Lower lobe of right lung (tissue), 2 donors: ENCODE results near the gene PLA2G4F. TPM values are rescaled to one million over a fixed set of nuclear protein-coding genes. Genes with fewer than 3 reads are reported as not detected.

Experiments used
- ATAC-seq, 2 donors: fragments of 200-7000 bp; cut with Tn5 transposase; one replicate each; pipeline ENCODE4 v1.9.1; 2020 to 2022; ENCODE audit warnings: mild to moderate bottlenecking in 2 of 2, moderate library complexity in 2 of 2
- DNase-seq: peaks from one replicate; pipeline ENCODE4 v3.0.0-alpha.2; 2020
- H3K27ac ChIP-seq: fragments of 200-600 bp; one replicate; pipeline ENCODE4 v1.8.0; 2022
- H3K27me3 ChIP-seq: fragments of 200-600 bp; one replicate; pipeline ENCODE4 v1.8.0; 2022; ENCODE audit warnings: low read depth
- H3K36me3 ChIP-seq: fragments of 200-600 bp; one replicate; pipeline ENCODE4 v1.8.0; 2022; ENCODE audit warnings: mild to moderate bottlenecking
- H3K4me1 ChIP-seq: fragments of 200-600 bp; one replicate; pipeline ENCODE4 v1.8.0; 2022
- H3K4me3 ChIP-seq: fragments of 200-600 bp; one replicate; pipeline ENCODE4 v1.8.0; 2022; ENCODE audit warnings: mild to moderate bottlenecking
- H3K9me3 ChIP-seq: fragments of 200-600 bp; one replicate; pipeline ENCODE4 v1.8.0; 2022
- CTCF ChIP-seq: fragments of 200-600 bp; IDR thresholded peaks from one replicate; pipeline ENCODE4 v1.8.0; 2022; ENCODE audit warnings: antibody characterized with exemption, mild to moderate bottlenecking
- intact Hi-C: fragments of 100-400 bp; cut with DNase I; formaldehyde crosslinking; loops from one replicate; pipeline ENCODE4 v1.11.0; 2022
- total RNA-seq: library from RNA; stranded (reverse); fragmentation: NEBNext Ultra II Directional; extraction: Animal tissue kit (Norgen Biotek cat#: 25700); gene quantifications from one replicate; pipeline ENCODE4 v1.2.1, GENCODE V29; 2021
- donor health status: DM: no; HTN: yes; CAD: no; lungs with severe emphysema.

PLA2G4F gene
- total RNA-seq, 1 donor from 2014 or later: 99.0 TPM

GRCh38 chr15:42134617-42135245 lies 21.7 kb downstream of the PLA2G4F start:
- H3K4me1 ChIP-seq: no peaks in the 10 kb centered on the region
- H3K9me3 ChIP-seq: no peaks in the 10 kb centered on the region
- no peak overlapping the region for H3K27ac ChIP-seq
- intact Hi-C loops: no loop called here
- no peak for DNase-seq
- no peaks in the 10 kb centered on the region for H3K27me3 ChIP-seq
- H3K36me3 ChIP-seq: no peaks in the 10 kb centered on the region
- ATAC-seq: no peak
- TF ChIP-seq CTCF: no peak
- H3K4me3 ChIP-seq: no peak overlapping the region

GRCh38 chr15:42133886-42134502 lies 22.4 kb downstream of the PLA2G4F start:
- Histone ChIP-seq H3K36me3 (no peaks in the 10 kb centered on the region), H3K4me1 (no peaks in the 10 kb centered on the region), H3K9me3 (no peaks in the 10 kb centered on the region), H3K27ac (no peak overlapping the region), H3K4me3 (no peak overlapping the region), H3K27me3 (no peaks in the 10 kb centered on the region)
- intact Hi-C loops: no loop called here
- DNase-seq (peak; percentile 74), ATAC-seq (peak; percentile 70 to 74)
- peak; percentile 70 for TF ChIP-seq CTCF

GRCh38 chr15:42133356-42133755 lies 23.1 kb downstream of the PLA2G4F start:
- ATAC-seq: no peak
- Histone ChIP-seq H3K4me1 (no peaks in the 10 kb centered on the region), H3K27me3 (no peaks in the 10 kb centered on the region), H3K9me3 (no peaks in the 10 kb centered on the region), H3K4me3 (no peak overlapping the region), H3K36me3 (no peaks in the 10 kb centered on the region), H3K27ac (no peak overlapping the region)
- no peak for DNase-seq
- TF ChIP-seq CTCF: no peak
- intact Hi-C loops: no loop called here

GRCh38 chr15:42131826-42132806 lies 24.3 kb downstream of the PLA2G4F start:
- H3K4me3 ChIP-seq: no peak overlapping the region
- no peak for TF ChIP-seq CTCF
- H3K9me3 ChIP-seq: no peaks in the 10 kb centered on the region
- no peaks in the 10 kb centered on the region for H3K36me3 ChIP-seq
- intact Hi-C loops: no loop called here
- peak; percentile 65 for DNase-seq
- H3K27ac ChIP-seq: peak overlapping the region; percentile 14
- peak; percentile 87 for ATAC-seq
- no peaks in the 10 kb centered on the region for H3K4me1 ChIP-seq
- no peaks in the 10 kb centered on the region for H3K27me3 ChIP-seq

GRCh38 chr15:42131006-42131405 lies 25.4 kb downstream of the PLA2G4F start:
- no peak for DNase-seq
- H3K36me3 ChIP-seq: no peaks in the 10 kb centered on the region
- intact Hi-C loops: no loop called here
- no peaks in the 10 kb centered on the region for H3K27me3 ChIP-seq
- TF ChIP-seq CTCF: no peak
- no peak overlapping the region for H3K27ac ChIP-seq
- ATAC-seq: no peak
- no peaks in the 10 kb centered on the region for H3K4me1 ChIP-seq
- H3K4me3 ChIP-seq: no peak overlapping the region
- H3K9me3 ChIP-seq: no peaks in the 10 kb centered on the region
